CD4-positive, alpha-beta T cell treated with Interleukin-21 for 1 hour (primary cell): ENCODE data around the gene NSUN2.

ENCODE experiments used
- DNase-seq: peaks from one replicate; pipeline ENCODE4 v3.0.0-alpha.2; 2020

The NSUN2 gene

GRCh38 chr5:6602441-6602840 lies 30.4 kb downstream of the NSUN2 start:
- DNase-seq, result no peak

GRCh38 chr5:6601816-6602215 lies 31.0 kb downstream of the NSUN2 start:
- no peak for DNase-seq

- DNase-seq, result no peak
Observed at GRCh38 chr5:6601271-6601670, 31.6 kb downstream of the NSUN2 start.

DNA sequence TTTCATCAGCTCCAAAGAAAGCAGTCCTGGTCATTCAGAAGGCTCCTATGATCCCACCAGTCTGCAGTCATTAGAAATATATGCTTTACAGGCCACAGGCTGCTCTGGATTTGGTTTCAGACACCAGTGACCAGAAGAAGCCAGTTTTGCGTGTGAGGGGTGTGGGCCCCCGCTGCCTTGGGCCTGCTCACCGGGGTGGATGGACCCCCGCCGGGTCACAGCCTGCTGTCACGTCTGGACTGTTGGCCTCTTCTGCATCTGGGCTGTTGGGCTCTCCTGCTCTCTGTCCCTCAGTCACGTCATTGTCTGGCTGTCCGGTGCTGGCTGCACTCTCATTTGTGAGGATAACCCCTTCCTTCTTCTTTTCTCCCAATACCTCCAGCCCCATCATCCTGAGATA lies 33.1 kb downstream of the NSUN2 start:
- DNase-seq, result no peak

GRCh38 chr5:6598351-6598900 lies 34.4 kb downstream of the NSUN2 start:
- no peak for DNase-seq

DNA sequence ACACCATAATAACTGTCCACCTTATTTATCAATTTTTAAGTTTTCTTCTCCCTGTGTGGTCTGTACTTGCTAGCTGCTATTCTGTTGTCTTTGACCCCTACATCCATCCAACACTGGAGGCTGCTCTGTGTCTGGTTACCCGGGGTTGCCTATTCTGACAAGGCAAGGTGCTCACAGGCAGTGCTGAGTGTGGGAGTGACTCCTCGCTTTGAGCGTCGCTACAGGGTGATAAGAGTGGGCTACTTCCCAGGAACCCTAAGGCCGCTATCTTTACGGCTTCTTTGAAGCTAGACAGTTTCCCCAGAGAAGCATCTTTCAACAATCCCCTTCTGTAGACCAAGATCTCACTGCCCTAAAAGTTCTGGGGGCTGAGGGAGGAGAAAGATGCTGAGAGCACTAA lies 35.3 kb downstream of the NSUN2 start:
- DNase-seq, result no peak

DNA sequence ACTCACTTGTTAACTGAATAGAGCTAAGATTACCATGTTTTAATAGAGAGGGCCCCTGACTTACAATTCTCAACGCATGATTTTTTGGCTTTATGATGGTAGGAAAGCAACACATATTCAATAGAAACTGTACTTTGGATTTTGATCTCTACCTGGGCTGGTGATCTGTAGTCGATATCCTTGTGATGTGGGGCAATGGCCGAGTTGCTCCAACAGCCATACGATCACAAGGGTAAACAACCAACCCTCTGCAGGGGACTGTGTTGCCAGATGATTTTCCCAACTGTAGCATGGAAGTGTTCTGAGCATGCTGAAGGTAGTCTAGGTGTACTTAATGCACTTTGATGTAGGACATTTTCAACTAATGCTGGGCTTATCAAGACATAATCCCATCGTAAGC lies 36.5 kb downstream of the NSUN2 start:
- DNase-seq, result no peak

DNA sequence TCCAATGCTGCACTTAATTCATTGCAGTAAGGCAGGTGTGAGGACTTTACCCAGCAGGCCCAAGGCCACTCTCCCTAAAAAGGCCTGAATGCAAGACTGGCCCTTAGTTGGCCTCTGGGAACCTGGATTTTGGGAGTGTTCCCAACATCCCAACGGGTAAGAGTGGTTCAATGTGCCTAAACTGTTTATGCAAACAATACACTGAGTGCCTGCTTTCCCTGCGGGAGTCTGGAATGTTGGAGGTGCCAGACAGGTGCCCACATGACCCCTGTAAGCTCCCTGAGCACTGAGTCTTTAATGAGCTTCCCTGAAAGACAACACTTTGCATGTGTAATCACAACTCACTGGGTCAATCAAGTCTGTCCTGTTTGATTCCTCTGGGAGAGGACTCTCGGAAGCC lies 37.4 kb downstream of the NSUN2 start:
- no peak for DNase-seq

- DNase-seq, result no peak
Observed at GRCh38 chr5:6594066-6594465, 38.8 kb downstream of the NSUN2 start.

GRCh38 chr5:6593148-6594016 lies 39.5 kb downstream of the NSUN2 start:
- no peak for DNase-seq

GRCh38 chr5:6592601-6593000 lies 40.2 kb downstream of the NSUN2 start:
- DNase-seq, result no peak

DNA sequence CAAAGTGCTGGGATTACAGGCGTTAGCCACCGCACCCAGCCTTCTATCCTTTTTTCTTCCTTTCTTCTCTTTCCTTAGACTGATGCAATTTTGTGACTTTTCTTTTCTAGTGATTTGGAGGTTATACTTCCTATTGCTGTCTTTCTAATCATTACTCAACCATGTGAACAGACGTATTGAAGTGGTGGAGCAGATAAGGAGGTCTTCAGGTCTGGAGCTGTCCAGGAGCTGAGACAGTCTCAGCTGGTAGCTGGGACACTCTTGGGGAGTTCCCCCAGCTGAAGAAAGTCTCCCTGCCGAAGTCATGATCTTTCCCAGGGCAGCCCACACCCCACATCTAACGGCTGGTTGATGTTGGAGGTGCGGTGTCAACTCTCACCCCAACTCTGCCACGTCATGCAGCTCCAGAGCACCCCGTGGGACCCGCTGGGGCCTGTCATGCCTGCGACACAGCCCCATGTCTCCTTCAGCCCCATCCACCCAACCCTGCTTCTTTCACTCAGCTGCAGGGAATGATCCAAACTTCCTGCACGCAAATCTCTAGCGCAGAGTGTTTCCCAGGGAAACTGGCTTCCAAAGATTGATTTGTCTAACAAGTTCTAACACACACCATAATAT lies 41.1 kb downstream of the NSUN2 start:
- no peak for DNase-seq

DNA sequence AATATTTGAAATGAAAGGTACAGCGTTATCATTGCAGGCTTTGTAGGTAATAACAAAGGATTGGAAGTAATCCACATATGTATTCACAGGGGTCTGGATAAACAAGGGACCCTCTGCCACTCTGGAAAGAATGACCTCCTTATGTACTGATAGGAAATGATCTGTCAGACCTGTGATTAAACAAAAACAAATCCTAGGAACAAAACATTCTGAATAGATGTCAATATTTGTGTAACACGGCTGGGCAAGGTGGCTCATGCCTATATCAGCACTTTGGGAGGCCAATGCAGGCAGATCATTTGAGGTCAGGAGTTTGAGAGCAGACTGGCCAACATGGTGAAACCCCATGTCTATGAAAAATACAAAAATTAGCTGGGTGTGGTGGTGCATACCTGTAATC lies 42.3 kb downstream of the NSUN2 start:
- DNase-seq, result no peak

- no peak for DNase-seq
Observed at GRCh38 chr5:6587171-6587570, 45.7 kb downstream of the NSUN2 start.

DNA sequence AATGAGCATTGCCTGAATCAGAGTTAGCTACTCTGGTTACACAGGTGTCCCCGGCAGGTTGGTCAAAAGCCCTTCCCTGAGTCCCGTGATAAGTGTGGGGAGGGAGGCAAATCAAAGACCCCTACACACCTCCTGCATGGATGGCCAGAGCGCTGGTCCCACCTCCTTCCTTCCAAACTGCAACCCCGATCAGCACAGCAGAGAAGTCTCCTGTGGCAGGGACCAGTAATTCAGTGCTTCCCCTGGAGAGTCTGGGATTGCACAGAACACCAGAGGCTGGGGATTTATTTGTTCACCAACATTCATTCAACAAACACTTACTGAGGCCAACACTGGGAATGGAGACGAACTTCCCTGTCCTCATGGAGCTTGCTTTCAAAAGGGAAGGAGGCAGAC lies 46.2 kb downstream of the NSUN2 start:
- DNase-seq, result no peak

DNA sequence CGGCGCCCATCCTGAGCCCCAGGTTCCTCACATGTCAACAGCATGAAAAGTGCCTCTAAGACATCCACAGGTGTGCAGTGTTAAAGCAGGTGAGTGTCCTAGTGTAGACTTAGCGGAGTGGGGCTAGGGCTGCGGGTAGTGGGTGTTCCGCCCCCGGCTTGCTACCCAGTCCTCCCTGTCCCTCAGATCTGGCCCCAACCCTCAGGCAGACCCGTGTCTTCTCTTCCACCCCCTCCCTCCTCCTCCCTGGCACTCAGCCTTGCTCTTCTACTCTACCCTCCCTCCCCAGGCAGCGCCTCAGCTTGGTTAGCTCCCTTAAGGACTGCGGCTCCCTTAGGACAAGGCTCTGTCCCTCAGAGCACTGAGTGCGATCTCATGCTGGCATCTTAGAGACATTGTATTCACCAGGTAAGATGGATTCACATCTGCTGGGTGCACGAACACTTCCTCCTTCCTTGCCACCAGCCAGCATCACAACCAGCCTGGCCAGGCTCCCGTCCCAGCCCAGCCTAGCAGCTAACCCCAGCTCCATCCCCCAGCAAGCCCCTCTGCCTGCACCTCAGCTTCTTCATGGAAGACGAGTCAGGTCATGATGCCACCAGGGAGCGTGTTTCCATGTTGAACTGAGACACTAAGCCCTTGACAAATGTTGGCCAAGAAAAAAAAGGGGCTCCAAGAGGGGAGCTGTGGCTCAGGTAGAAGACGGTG lies 46.8 kb downstream of the NSUN2 start:
- DNase-seq, result no peak

GRCh38 chr5:6585168-6585567 lies 47.7 kb downstream of the NSUN2 start:
- DNase-seq, result no peak

DNA sequence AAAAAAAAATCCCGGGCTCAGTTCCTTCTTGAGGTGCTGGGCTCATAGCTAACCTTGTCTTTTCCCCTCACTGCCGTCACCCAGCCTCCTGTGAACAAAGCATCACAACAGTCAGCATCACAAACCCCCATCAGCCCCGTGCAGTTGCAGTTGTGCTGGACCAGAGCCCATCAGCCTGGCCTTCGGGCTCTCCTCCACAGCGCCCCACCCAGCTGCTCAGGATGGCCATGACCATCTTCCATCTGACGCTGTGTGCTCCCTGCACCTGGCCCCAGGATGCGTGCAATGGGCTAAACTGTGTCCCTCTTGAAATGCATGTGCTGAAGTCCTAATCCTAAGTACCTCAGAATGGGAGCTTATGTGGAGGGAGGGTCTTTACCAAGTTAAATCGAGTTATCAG lies 48.1 kb downstream of the NSUN2 start:
- DNase-seq, result no peak

DNA sequence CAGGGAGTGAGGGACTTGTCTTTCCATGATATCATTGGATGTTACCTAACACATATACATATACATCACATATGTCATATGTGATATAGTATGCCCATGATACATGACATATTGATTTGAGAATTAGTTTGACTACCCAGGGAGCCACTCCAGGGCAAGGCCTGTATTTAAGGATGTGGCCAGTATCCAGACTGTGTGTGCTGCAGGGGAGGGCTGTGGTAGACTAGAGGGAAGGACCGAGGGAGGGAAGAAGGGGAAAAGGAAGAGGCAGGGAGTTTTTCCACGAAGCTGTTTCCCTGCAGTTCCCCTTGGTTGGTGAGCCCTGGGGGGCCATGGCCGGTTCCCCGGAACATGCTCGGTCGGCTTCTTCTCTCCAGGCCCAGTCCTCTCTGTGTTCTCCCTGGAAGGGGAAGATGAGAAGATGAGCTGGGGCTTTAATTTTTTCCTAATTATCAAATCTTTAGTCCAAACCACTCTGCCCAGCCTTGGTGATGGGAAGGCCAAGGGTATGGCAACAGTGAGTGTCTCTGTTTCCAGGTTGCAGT lies 48.7 kb downstream of the NSUN2 start:
- DNase-seq, result no peak

DNA sequence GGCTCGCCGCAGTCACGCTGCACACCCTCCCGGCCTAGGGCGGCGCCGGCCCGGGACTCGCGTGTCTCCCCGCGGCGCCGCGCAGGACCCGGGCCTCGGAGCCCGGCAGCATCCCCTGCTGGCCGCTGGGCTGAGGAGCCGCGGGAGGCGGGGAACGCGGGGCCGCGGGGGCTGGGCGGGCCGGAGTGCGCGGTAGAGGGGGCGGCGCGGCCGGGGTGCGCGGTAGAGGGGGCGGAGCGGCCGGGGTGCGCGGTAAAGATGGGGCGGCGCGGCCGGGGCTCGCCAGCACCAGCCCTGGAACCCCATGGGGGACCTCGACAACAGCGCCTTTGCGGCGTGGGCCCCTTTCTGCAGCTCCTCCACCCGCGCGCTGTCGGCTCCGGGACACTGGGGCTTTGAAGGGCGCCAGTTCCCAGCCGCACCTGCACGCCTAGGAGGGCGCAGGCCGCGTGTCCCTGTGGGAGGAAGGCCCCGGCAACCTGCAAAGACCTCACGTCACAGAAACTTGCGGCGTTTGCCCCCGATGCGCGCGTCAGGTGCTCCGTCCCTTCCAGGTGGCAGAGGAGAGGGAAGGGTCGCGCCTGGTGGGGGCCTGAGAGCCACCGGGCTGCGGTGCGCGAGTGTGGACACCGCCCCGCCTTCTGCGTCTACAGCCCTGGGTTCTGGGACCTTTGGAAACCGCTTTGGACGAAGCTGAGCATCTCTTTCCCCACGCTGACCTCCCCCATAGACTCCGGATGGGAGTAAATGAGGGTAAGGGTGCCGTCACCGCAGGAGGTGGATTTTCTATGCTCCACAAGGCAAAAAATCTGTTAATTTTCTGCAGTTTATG lies 49.6 kb downstream of the NSUN2 start:
- DNase-seq, result no peak

DNA sequence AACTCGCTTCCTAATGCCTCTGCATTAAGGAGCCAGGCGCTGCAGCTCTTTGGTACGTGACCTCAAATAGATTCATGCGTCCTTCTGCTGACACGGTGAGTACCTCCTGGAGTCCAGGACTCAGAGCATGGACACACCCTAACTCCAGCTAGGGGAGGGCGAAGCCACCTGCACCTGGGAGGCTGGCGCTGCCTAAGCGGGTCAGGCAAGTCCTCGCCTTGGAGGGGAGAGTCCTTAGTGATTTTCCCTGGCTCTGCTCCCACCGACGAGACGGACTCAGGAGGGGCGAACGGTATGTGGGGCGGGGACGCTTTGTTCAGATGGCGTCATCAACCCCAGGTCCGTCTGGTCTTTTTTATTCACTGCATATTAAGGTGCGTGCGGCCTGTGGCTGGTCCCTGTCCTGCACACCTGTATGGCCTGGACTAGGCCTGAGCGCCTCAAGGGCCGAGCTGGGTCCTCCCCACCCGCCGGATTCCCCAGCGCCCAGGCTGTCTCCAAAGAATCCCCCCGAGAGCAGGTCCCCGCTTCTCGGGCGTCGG lies 50.3 kb downstream of the NSUN2 start:
- DNase-seq, result no peak
